GM12891 (cell line): ENCODE results near the gene SKI.
"Not testable (repeated sequence)": the region's sequence is repeated elsewhere in the genome, so short reads cannot be mapped to it uniquely, and the experiment has no call there.

ENCODE experiments used
- DNase-seq: peaks from one replicate; pipeline ENCODE4 v3.0.0; 2011; ENCODE audit warnings: low spot score; ENCODE audit not compliant: insufficient read length
- FAIRE-seq: peaks from 2 replicates; lab custom pipeline; 2011; peaks lifted over from hg19 to GRCh38; lab: Jason Lieb, UNC
- PAX5 ChIP-seq: IDR thresholded peaks from 2 replicates; pipeline ENCODE4 v1.6.1; 2011; ENCODE audit warnings: low read length, moderate library complexity, mild to moderate bottlenecking; ENCODE audit not compliant: insufficient read depth, severe bottlenecking
- POLR2A ChIP-seq: IDR thresholded peaks from 2 replicates; pipeline ENCODE4 v1.6.1; 2011; ENCODE audit warnings: low read depth, low read length, control low read depth
- POLR2AphosphoS5 ChIP-seq: IDR thresholded peaks from 2 replicates; pipeline ENCODE4 v1.6.1; 2011; ENCODE audit warnings: low read depth, low read length, control low read depth
- POU2F2 ChIP-seq: IDR thresholded peaks from 2 replicates; pipeline ENCODE4 v1.6.1; 2011; ENCODE audit warnings: low read depth, mild to moderate bottlenecking, control low read depth, low read length, moderate library complexity
- SPI1 ChIP-seq: IDR thresholded peaks from 2 replicates; pipeline ENCODE4 v1.6.1; 2011; ENCODE audit warnings: low read depth, low read length, control low read depth
- TAF1 ChIP-seq: IDR thresholded peaks from 2 replicates; pipeline ENCODE4 v1.6.1; 2011; ENCODE audit warnings: low read depth, low read length, control low read depth

The SKI gene

GRCh38 chr1:2237773-2238172 lies 9.7 kb downstream of the SKI start:
- DNase-seq: no peak
- no peak for FAIRE-seq
- TF ChIP-seq TAF1 (no peak), POLR2AphosphoS5 (no peak), SPI1 (no peak), POU2F2 (no peak), POLR2A (no peak), PAX5 (no peak)

GRCh38 chr1:2238361-2239012 lies 10.4 kb downstream of the SKI start:
- TF ChIP-seq POLR2AphosphoS5 (no peak), SPI1 (no peak), POU2F2 (no peak), POLR2A (no peak), TAF1 (no peak), PAX5 (no peak)
- no peak for DNase-seq
- FAIRE-seq: no peak

- TF ChIP-seq POU2F2 (no peak), POLR2AphosphoS5 (no peak), TAF1 (no peak), POLR2A (no peak), PAX5 (no peak), SPI1 (no peak)
- FAIRE-seq (no peak), DNase-seq (no peak)
Measured at GRCh38 chr1:2239013-2239370, 10.9 kb downstream of the SKI start.

- no peak for FAIRE-seq
Measured at GRCh38 chr1:2239384-2239985, 11.4 kb downstream of the SKI start.

DNA sequence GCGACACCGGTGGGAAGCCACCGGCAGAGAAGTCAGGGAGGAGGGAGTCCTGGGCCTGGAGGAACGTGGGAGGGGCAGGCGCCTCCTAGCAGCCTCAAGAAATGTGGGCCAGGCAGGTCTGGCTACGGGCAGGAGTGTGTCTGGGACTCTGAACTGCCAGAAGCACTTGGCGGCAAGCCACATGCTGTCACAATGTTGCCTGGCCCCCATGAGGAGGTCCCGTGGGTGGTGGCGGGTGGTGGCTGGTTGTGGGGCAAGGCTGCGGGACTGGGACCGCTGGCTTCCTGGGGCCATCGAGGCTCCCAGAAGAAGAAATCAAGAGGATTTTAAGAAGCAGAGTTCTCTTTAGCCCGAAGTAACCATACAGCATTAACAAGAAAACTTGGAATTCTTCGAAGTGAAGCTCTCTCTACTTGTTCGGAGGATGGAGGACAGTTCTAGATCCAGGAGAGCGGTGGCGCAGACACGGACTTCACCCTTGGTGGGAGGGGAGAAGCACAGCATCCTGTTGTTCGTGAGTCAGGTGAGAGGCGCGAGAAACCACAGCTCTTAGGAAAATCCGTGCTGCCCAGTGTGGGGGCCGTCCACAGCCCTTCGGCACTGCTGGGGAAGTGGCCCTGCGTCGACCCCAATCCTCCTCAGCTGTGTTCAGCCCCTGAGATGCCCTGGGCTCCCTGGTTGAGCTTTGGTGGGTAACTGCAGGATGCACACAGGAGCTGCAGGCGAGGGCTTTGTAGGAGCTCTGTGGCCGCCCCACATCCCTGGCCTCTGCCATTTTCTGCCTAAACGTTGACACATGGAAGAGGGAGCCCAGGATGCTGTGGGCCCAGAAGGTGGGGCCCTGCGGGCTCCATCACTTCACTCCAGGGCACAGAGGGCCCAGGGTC lies 12.4 kb downstream of the SKI start:
- DNase-seq: no peak
- TF ChIP-seq TAF1: no peak
- FAIRE-seq: no peak

More at GRCh38 chr1:2239384-2239985, 11.4 kb downstream of the SKI start:
- TF ChIP-seq SPI1 (no peak), POLR2AphosphoS5 (no peak), POU2F2 (no peak), PAX5 (no peak), POLR2A (no peak), TAF1 (no peak)
- no peak for DNase-seq

DNA sequence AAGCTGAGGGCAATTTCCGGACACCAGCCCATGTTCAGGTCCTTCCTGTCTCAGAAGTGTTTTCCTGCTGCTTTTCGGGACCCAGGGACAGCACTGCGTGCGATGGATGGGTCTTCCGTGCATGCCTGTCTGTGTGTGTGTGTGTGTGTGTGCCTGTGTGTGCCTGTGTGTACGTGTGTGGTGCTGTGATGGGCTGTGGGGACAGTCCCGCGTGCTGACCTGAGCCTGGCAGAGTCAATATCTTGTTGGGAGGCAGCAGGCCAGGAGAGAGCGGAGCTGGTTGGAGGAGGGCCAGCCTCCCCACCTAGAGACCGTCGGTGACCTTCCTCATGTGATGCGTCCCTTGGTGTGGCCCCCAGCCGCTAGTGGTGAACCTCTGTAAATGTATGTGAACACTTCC lies 13.7 kb downstream of the SKI start:
- FAIRE-seq: no peak
- no peak for DNase-seq
- TF ChIP-seq POLR2AphosphoS5 (no peak), SPI1 (no peak), POLR2A (no peak), TAF1 (no peak), POU2F2 (no peak), PAX5 (no peak)

- DNase-seq: no peak
- TF ChIP-seq SPI1: no peak
- TF ChIP-seq POU2F2: no peak
- no peak for TF ChIP-seq POLR2A
- no peak for TF ChIP-seq PAX5
- no peak for TF ChIP-seq TAF1
- TF ChIP-seq POLR2AphosphoS5: no peak
- FAIRE-seq: no peak
Measured at GRCh38 chr1:2242814-2243725, 15.0 kb downstream of the SKI start.

- FAIRE-seq, DNase-seq: not testable (repeated sequence)
Measured at GRCh38 chr1:2247045-2247394, 18.9 kb downstream of the SKI start.

DNA sequence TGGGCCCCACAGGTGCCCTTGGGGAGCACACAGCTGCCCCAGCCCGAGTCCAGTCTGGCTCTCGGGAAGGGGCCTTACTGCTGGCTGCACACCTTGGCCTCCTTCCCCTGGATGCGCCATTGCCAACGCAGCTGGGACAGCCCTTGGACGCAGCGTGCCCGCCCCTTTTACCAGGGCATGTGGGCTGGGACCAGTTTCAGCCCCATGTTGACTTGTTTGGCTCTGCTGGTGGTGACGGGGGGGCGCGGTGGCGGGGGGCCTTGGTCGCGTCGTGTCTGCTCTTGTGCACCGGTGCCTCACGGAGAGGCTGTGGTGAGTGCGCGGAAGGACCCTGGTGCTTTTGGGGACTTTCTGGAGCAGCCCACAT lies 19.6 kb downstream of the SKI start:
- TF ChIP-seq POLR2A: no peak
- no peak for TF ChIP-seq SPI1
- DNase-seq: no peak
- FAIRE-seq: no peak
